GM23338 (cell line): ENCODE data around the gene LDHB.

Source experiments
- CREB1 ChIP-seq: fragments of 250-450 bp; sonication (Bioruptor Pico); IDR thresholded peaks from 2 replicates; pipeline ENCODE4 v1.5.0; 2020; ENCODE audit warnings: low read depth, mild to moderate bottlenecking, moderate library complexity
- CTCF ChIP-seq, 2 experiments: fragments of 200-600 bp in 1 of 2; sonication (generic) in 1 of 2; conservative IDR thresholded peaks; 2 replicates each; pipeline versions ENCODE4 v1.5.1 to v1.6.1; 2016 to 2017; ENCODE audit warnings: antibody characterized with exemption in 2 of 2, low read depth in 2 of 2, mild to moderate bottlenecking in 2 of 2, moderate library complexity in 1 of 2
- EZH2 ChIP-seq: fragments of 200-600 bp; sonication (generic); IDR thresholded peaks from one replicate; pipeline ENCODE4 v1.8.0; 2017; ENCODE audit warnings: antibody characterized with exemption, mild to moderate bottlenecking, low read depth; ENCODE audit not compliant: unreplicated experiment
- EZH2phosphoT487 ChIP-seq: fragments of 200-600 bp; sonication (generic); IDR thresholded peaks from one replicate; pipeline ENCODE4 v1.8.1; 2018; ENCODE audit warnings: antibody characterized with exemption; ENCODE audit not compliant: unreplicated experiment
- REST ChIP-seq: IDR thresholded peaks from one replicate; pipeline ENCODE4 v1.6.1; 2018; ENCODE audit warnings: antibody characterized with exemption; ENCODE audit not compliant: unreplicated experiment

GRCh38 chr12:21675096-21675495 lies 17.5 kb upstream of the LDHB start:
- TF ChIP-seq EZH2 (no peak), REST (no peak), CREB1 (CRISPR knock-in tag) (no peak), CTCF (conservative IDR thresholded peaks at IDR 0.05; ENCODE audit: low read depth in 2 of 2) (no peak), EZH2phosphoT487 (no peak)
